Hepatic stellate cell (primary cell): ENCODE data around the gene CCDC83.

Source experiments
- DNase-seq: peaks from one replicate; pipeline ENCODE4 v3.0.0; 2011; ENCODE audit warnings: low spot score

The CCDC83 gene

GRCh38 chr11:85855341-85855656, at the start of gene CCDC83:
CCDC83 (plus strand) TSS chr11:85855383; CDS start chr11:85865124, 9,741 bp downstream.
- no peak for DNase-seq

GRCh38 chr11:85805387-85805786, 49.8 kb upstream of the CCDC83 start:
- DNase-seq: no peak

GRCh38 chr11:85806016-85806415, 49.2 kb upstream of the CCDC83 start:
- no peak for DNase-seq

- no peak for DNase-seq
These were observed 48.3 kb upstream of the CCDC83 start for GRCh38 chr11:85806876-85807275.

- DNase-seq: no peak
These were observed 46.0 kb upstream of the CCDC83 start for GRCh38 chr11:85809191-85809590.

- DNase-seq: peak; percentile 33
These were observed 45.3 kb upstream of the CCDC83 start for GRCh38 chr11:85809863-85810262.

- no peak for DNase-seq
These were observed 44.7 kb upstream of the CCDC83 start for GRCh38 chr11:85810521-85810870.

GRCh38 chr11:85810871-85811611, 44.1 kb upstream of the CCDC83 start, which contains the start of gene SYTL2:
SYTL2 (minus strand) TSS chr11:85811141; CDS start chr11:85757725, 53,416 bp downstream.
- DNase-seq: peak; percentile 73

GRCh38 chr11:85811624-85812023, 43.6 kb upstream of the CCDC83 start:
- no peak for DNase-seq

- DNase-seq: no peak
These were observed 41.5 kb upstream of the CCDC83 start for GRCh38 chr11:85813721-85814120.

GRCh38 chr11:85815186-85815931, 39.8 kb upstream of the CCDC83 start:
- peak; percentile 31 for DNase-seq

GRCh38 chr11:85819441-85819840, 35.7 kb upstream of the CCDC83 start:
- no peak for DNase-seq

GRCh38 chr11:85821636-85822035, 33.5 kb upstream of the CCDC83 start:
- DNase-seq: no peak

- DNase-seq: no peak
These were observed 32.4 kb upstream of the CCDC83 start for GRCh38 chr11:85822814-85823213.

GRCh38 chr11:85823816-85824215, 31.4 kb upstream of the CCDC83 start:
- DNase-seq: no peak

- no peak for DNase-seq
These were observed 29.6 kb upstream of the CCDC83 start for GRCh38 chr11:85825616-85826015.

- DNase-seq: peak; percentile 58
These were observed 28.9 kb upstream of the CCDC83 start for GRCh38 chr11:85826116-85826855.

GRCh38 chr11:85827748-85828639, 27.2 kb upstream of the CCDC83 start:
- DNase-seq: peak; percentile 74

- DNase-seq: no peak
These were observed 26.6 kb upstream of the CCDC83 start for GRCh38 chr11:85828640-85828978.

- no peak for DNase-seq
These were observed 26.0 kb upstream of the CCDC83 start for GRCh38 chr11:85829172-85829571.

- no peak for DNase-seq
These were observed 24.1 kb upstream of the CCDC83 start for GRCh38 chr11:85831050-85831449.

- DNase-seq: no peak
These were observed 19.9 kb upstream of the CCDC83 start for GRCh38 chr11:85835263-85835662.
